ENCODE measurements around the gene FAM199X.

FAM199X gene

GRCh38 chrX:104156630-104157529 is 9.4 kb upstream of the FAM199X start, which contains the start of gene SLC25A53:
TSS of gene SLC25A53 (minus strand) at chrX:104157009. CDS start at chrX:104105257, 51,752 bp downstream.
- no peak for TF ChIP-seq CTCF (conservative IDR thresholded peaks at IDR 0.05; ENCODE audit: low read length)
- DNase-seq (ENCODE audit: low read depth), result peak; percentile 74
- H3K4me3 ChIP-seq (ENCODE audit: low read length), result peak within 1 kb of the TSS; percentile 76

GRCh38 chrX:104166735-104167436 is 633 bp downstream of the FAM199X start:
- no peak for TF ChIP-seq CTCF (conservative IDR thresholded peaks at IDR 0.05; ENCODE audit: low read length)
- no peak for DNase-seq (ENCODE audit: low read depth)
- H3K4me3 ChIP-seq (ENCODE audit: low read length), result peak overlapping the region; percentile 85

- peak overlapping the region; percentile 85 for H3K4me3 ChIP-seq (ENCODE audit: low read length)
- DNase-seq (ENCODE audit: low read depth), result no peak
- TF ChIP-seq CTCF (conservative IDR thresholded peaks at IDR 0.05; ENCODE audit: low read length), result no peak
These were observed 1.9 kb downstream of the FAM199X start for GRCh38 chrX:104168127-104168526.

- no peak overlapping the region for H3K4me3 ChIP-seq (ENCODE audit: low read length)
- TF ChIP-seq CTCF (conservative IDR thresholded peaks at IDR 0.05; ENCODE audit: low read length), result no peak
- no peak for DNase-seq (ENCODE audit: low read depth)
These were observed 5.9 kb downstream of the FAM199X start for GRCh38 chrX:104172121-104172520.

GRCh38 chrX:104172788-104173187 is 6.5 kb downstream of the FAM199X start:
- DNase-seq (ENCODE audit: low read depth), result no peak
- no peak overlapping the region for H3K4me3 ChIP-seq (ENCODE audit: low read length)
- TF ChIP-seq CTCF (conservative IDR thresholded peaks at IDR 0.05; ENCODE audit: low read length), result no peak

GRCh38 chrX:104173841-104174240 is 7.6 kb downstream of the FAM199X start:
- no peak for TF ChIP-seq CTCF (conservative IDR thresholded peaks at IDR 0.05; ENCODE audit: low read length)
- no peak overlapping the region for H3K4me3 ChIP-seq (ENCODE audit: low read length)
- peak; percentile 6 for DNase-seq (ENCODE audit: low read depth)

Measured in AG10803 (cell line).